ENCODE results near the gene NFATC2.

DNA sequence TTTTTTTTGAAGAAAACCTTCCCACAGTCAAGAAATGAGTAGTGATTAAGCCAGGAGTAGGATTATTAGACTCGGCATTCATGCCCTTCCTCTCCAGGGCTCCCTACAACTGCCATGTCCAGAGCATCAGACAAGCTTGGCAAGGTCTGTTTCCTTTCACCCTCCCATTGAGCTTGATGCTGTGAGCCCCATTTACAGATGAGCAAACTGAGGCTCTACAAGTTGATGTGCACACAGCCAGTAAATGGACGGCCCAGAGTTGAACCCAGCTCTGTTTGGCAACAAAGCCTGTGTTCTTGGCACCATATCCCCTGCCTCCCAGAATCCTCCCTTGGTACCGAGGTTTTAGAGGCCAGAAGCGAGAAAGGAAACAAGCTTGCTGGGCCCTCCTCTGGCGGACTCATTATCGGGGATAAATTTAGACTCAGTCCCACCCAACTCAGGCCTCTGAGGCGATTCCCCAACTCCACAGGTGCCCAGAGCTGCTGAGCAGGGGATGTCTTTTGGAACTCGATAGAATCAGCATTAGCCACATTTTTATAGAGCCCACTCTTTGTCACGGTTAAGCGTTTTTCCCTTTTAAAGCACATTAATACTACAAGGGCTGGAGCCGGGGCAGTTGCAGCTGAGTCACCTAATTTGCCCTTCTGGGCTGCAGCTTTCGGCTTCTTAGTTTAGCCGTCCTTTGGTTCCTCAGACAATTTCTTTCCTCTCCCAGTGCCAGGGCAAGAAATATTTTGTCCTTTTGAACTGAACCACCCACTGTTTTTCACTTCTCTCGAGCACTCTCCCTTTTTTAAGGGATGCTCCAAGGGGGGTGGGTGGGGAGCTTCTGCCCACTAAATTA lies 23.0 kb upstream of the NFATC2 start:
- TF ChIP-seq, protein P1, sequence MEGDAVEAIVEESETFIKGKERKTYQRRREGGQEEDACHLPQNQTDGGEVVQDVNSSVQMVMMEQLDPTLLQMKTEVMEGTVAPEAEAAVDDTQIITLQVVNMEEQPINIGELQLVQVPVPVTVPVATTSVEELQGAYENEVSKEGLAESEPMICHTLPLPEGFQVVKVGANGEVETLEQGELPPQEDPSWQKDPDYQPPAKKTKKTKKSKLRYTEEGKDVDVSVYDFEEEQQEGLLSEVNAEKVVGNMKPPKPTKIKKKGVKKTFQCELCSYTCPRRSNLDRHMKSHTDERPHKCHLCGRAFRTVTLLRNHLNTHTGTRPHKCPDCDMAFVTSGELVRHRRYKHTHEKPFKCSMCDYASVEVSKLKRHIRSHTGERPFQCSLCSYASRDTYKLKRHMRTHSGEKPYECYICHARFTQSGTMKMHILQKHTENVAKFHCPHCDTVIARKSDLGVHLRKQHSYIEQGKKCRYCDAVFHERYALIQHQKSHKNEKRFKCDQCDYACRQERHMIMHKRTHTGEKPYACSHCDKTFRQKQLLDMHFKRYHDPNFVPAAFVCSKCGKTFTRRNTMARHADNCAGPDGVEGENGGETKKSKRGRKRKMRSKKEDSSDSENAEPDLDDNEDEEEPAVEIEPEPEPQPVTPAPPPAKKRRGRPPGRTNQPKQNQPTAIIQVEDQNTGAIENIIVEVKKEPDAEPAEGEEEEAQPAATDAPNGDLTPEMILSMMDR (IDR thresholded peaks at IDR 0.05; ENCODE audit: low read depth, low read length), result no peak
- TF ChIP-seq EZH2phosphoT487 (IDR thresholded peaks at IDR 0.05; ENCODE audit: low read depth), result no peak

Data from OCI-LY3 (cell line).